D721Med (cell line): ENCODE measurements around the gene USP44.

Experiments
- DNase-seq: peaks from one replicate; pipeline ENCODE4 v3.0.0; 2011; ENCODE audit warnings: low spot score; ENCODE audit not compliant: insufficient read length
- FAIRE-seq: peaks from 2 replicates; lab custom pipeline; 2011; peaks lifted over from hg19 to GRCh38; lab: Jason Lieb, UNC
- CTCF ChIP-seq: IDR thresholded peaks from 2 replicates; pipeline ENCODE4 v1.5.1; 2012; ENCODE audit warnings: mild to moderate bottlenecking, control low read depth; ENCODE audit not compliant: insufficient read depth; ENCODE audit errors: missing control alignments

The USP44 gene

DNA sequence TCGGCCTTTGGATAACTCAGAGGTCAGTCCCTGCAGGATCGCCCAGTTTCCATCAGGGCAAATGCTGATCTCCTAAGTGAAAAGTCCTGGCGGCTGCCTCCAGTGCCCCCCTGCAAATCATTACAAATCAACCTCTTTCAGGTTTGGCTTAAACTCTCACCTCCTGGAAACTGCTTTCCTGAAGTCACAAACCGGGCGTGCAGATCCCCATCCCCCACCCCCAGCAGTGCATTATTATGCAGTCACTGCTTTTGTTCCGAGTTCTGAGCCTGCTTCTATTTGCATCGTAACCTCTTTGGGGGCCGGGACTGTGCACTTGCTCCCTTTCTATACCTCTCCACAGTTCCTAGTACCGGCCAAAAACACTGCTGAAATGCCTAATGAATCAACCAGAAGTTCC is at the start of gene USP44:
Gene USP44 (minus strand): TSS at position 172 of the 400 bp plus-strand sequence. CDS start 17,220 bp downstream, outside the sequence.
- no peak for FAIRE-seq
- no peak for DNase-seq

DNA sequence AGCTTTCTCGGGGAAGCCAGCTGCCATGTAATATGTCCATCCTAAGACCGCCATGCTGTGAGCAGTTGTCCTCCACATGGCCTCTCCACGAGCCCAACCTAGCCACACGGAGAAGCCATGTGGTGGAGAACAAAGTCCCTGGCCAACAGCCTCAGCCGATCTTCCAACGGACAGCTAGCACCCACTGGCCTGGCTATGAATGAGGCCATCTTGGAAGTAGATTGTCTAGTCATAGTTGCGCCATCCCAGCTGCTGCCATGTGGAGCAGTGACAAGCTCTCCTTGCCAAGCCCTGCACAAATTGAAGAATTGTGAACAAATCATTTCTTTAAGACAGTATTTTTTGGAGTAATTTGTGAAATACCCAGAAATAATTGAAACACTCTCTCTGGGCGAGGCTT is 49.3 kb upstream of the USP44 start:
- DNase-seq, result no peak
- TF ChIP-seq CTCF, result no peak
- FAIRE-seq, result no peak

More for the DNA sequence above, at the start of gene USP44:
- TF ChIP-seq CTCF, result no peak

DNA sequence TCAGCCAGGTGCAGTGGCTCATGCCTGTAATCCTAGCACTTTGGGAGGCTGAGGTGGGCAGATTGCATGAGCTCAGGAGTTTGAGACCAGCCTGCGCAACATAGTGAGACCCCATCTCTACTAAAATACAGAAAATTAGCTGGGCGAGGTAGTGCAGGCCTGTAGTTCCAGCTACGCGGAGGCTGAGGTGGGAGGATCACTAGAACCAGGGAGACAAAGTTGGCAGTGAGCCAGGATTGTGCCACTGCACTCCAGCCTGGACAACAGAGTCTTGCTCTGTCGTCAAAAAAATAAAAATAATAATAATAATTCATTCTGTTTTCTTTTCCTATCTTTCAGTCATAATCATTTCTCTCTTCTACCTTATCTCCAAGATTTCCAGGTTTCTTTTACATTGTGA is 48.6 kb upstream of the USP44 start:
- FAIRE-seq (no peak), DNase-seq (no peak)
- no peak for TF ChIP-seq CTCF

GRCh38 chr12:95594136-95594535 is 42.9 kb upstream of the USP44 start:
- no peak for DNase-seq
- FAIRE-seq, result no peak
- no peak for TF ChIP-seq CTCF

DNA sequence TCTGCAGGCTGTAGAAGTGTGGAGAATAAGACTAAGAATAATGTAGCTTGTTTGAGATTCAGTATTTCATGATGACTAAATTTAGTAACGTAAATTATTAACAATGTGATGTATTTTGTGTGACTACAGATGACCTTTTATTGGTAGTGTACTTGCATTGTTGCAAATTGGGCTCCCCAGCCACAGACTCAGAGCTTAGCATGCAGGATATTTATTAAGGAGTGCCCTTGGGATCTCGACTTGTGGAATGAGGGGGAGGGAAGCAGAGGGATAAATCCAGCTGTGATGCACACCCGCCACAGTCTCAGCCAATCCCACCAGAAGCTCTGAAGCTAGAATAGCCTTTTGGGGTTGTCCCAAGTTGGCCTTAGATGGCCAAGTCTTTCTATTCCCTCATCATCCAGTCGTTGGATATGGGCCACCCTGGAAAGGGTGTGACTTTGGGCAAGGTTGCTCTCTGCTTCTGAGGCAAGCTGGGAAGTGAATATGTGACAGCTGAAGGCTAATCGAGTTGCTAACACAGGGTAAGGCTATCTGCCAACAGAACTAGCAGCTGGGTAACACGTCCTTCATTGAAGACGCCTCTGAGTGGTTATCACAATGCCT is 42.1 kb upstream of the USP44 start:
- TF ChIP-seq CTCF, result no peak
- FAIRE-seq, result no peak
- no peak for DNase-seq

DNA sequence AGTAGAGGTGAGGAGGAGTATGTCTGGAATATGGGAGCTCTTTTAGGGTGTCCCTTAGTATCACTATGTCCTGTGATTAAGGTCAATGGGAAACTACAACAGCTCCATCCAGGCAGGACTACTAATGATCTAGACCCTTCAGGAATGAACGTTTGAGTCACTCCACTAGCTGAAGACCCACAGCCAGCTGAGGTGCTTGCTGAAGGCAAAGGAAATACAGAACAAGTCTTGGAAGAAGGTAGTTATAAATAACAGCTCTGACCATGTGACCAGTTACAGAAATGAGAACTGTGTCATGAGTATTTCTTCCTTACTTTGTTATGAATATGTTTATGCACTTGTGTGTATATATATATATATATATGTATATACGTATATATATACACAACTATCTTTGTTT is 40.5 kb upstream of the USP44 start:
- FAIRE-seq (no peak), DNase-seq (no peak)
- TF ChIP-seq CTCF, result no peak

DNA sequence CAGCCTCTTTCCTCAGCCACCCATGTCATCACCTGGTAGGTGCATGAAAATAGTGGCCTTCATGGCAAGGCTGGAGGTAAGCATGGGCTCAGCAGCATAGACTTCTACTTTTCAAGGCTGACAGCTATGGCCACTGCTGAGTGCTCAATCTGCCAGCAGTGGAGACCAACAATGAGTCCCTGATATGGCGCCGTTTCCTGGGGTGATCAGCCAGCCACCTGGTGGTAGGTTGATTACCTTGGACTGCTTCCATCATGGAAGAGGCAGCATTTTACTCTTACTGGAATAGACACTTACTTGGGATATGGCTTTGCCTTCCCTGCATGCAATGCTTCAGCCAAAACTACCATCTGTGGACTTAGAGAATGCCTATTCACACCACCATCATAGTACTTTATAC is 39.5 kb upstream of the USP44 start:
- no peak for FAIRE-seq
- no peak for DNase-seq
- TF ChIP-seq CTCF, result no peak
